Measurements from ENCODE around the gene PRR18.

PRR18 gene

DNA sequence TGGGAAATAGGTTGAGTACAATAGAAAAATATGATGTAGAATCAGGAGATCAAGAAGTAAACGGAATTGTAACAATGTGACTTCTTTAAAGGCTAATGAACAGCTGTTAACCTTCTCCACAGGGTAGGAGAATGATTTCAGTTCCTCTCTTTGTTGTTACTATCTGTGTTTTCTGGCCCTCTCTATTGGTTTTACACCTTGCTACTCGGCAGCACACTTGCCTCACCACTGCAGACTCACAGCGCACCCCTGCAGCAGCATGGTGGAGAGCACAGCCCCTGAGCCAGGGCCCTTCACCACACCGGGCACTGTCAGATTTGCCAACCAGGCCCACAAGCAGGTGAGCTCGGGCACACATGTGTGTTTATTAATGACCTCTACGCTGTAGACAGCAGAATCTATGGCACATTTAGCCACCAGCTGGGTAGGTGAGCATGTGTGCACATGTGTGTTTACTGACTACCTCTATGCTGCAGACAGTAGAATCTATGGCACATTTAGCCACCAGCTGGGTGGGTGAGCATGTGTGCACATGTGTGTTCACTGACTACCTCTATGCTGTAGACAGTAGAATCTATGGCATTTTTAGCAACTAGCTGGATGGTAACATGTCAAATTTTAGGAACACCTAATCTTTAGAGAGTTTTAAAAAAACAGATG, 17.3 kb upstream of the PRR18 start:
- H3K27me3 ChIP-seq (ENCODE audit: insufficient read depth, low read length) = no peaks in the 10 kb centered on the region
- H2AFZ ChIP-seq (ENCODE audit: low read depth, low read length) = no peak overlapping the region
- peaks cover 58% of the 10 kb centered on the region for H3K36me3 ChIP-seq (ENCODE audit: insufficient read depth, low read length)
- H3K4me3 ChIP-seq (ENCODE audit: low read length) = no peak overlapping the region
- H3K4me1 ChIP-seq (ENCODE audit: insufficient read depth, low read length) = no peaks in the 10 kb centered on the region
- no peaks in the 10 kb centered on the region for H3K9me3 ChIP-seq (ENCODE audit: low read length)

DNA sequence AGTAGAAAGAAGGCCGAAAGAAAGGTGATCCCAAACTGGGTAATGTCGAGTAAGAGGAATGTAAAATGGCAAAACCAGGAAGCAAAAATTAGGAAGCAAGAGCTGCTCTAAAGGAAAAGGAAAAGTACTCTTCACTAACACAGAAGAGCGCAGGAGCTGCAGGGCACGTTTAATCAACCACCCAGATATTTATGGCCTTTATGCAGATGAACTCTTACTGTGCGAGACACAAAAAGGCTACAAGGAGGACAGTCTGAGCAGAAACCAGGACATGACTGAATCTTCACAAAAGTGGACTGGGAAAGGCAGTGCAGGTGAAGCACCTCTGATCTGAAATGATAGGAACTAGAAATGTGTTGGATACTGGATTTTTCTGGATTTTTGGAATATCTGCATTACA, 15.2 kb upstream of the PRR18 start:
- H3K4me3 ChIP-seq (ENCODE audit: low read length) = no peak overlapping the region
- H3K9me3 ChIP-seq (ENCODE audit: low read length) = no peaks in the 10 kb centered on the region
- H3K4me1 ChIP-seq (ENCODE audit: insufficient read depth, low read length) = no peaks in the 10 kb centered on the region
- H3K36me3 ChIP-seq (ENCODE audit: insufficient read depth, low read length) = peaks cover 53% of the 10 kb centered on the region
- H2AFZ ChIP-seq (ENCODE audit: low read depth, low read length) = no peak overlapping the region
- no peaks in the 10 kb centered on the region for H3K27me3 ChIP-seq (ENCODE audit: insufficient read depth, low read length)

DNA sequence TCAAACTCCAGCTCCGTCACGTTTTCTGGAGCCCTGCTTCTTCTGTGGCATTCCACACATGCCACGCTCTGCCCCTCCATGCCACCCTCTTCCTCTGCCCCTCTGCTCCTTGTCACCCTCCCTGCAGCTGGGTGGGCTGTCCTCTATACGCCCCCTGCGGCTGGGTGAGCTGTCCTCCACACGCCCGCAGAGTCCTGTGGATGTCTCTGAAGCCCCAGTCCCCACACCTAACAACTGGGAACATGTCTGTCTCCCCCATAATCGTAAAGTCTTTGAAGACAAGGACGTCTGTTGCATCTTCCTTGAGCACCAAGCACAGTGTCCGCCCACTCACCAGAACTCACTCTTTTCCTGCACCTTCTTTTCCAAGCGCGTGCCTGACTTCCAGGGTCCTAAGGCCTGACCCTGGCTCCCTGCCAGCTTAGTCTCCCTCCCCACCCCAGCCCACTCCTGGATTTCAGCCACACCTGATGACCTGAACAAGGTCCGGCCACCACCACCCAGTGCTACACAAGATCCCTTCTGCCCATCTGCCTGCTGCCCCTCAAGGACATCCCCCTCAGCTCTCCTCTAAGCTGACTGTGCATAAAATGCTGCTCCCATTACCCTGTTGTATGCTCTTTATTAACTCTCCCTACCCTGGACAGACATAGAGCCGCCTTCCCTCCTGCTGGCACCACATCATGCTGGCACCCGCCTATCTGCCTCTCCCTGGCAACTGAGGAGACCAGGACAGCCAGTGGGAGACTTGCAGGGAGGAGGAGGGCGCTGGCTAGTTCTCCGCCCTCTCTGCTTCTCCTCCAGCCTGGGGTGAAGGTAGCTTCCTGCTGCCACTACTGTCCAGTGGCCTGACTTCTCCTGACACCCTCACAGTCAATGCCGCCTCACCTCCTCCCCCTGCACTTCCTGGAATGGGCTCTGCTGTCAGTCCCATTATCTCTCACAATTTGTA, 10.7 kb upstream of the PRR18 start:
- Histone ChIP-seq H2AFZ (ENCODE audit: low read depth, low read length) (no peak overlapping the region), H3K27me3 (ENCODE audit: insufficient read depth, low read length) (no peaks in the 10 kb centered on the region), H3K36me3 (ENCODE audit: insufficient read depth, low read length) (peaks cover 26% of the 10 kb centered on the region), H3K4me3 (ENCODE audit: low read length) (no peak overlapping the region), H3K4me1 (ENCODE audit: insufficient read depth, low read length) (no peaks in the 10 kb centered on the region), H3K9me3 (ENCODE audit: low read length) (no peaks in the 10 kb centered on the region)

DNA sequence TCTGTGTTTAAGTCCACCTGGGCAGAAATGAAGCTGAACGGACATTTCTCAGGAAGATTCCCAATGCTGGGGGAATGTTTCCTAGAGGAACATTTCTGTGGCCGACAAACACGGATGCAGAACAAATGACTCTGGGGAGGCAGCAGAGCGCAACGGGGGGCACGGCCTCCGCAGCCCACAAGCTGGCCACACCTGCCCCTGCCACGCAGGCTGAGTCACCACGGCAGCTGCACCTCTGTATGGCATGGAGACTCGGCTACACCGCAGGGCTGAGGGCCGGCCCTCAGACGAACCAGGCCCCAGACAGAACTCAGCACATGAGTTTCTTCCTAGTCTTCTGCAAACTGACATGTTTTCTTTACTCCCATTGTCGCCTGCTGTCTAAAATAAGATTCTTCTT, 10.0 kb upstream of the PRR18 start:
- H3K27me3 ChIP-seq (ENCODE audit: insufficient read depth, low read length) = no peaks in the 10 kb centered on the region
- no peak overlapping the region for H2AFZ ChIP-seq (ENCODE audit: low read depth, low read length)
- H3K36me3 ChIP-seq (ENCODE audit: insufficient read depth, low read length) = peaks cover 21% of the 10 kb centered on the region
- no peaks in the 10 kb centered on the region for H3K9me3 ChIP-seq (ENCODE audit: low read length)
- H3K4me3 ChIP-seq (ENCODE audit: low read length) = no peak overlapping the region
- no peaks in the 10 kb centered on the region for H3K4me1 ChIP-seq (ENCODE audit: insufficient read depth, low read length)

DNA sequence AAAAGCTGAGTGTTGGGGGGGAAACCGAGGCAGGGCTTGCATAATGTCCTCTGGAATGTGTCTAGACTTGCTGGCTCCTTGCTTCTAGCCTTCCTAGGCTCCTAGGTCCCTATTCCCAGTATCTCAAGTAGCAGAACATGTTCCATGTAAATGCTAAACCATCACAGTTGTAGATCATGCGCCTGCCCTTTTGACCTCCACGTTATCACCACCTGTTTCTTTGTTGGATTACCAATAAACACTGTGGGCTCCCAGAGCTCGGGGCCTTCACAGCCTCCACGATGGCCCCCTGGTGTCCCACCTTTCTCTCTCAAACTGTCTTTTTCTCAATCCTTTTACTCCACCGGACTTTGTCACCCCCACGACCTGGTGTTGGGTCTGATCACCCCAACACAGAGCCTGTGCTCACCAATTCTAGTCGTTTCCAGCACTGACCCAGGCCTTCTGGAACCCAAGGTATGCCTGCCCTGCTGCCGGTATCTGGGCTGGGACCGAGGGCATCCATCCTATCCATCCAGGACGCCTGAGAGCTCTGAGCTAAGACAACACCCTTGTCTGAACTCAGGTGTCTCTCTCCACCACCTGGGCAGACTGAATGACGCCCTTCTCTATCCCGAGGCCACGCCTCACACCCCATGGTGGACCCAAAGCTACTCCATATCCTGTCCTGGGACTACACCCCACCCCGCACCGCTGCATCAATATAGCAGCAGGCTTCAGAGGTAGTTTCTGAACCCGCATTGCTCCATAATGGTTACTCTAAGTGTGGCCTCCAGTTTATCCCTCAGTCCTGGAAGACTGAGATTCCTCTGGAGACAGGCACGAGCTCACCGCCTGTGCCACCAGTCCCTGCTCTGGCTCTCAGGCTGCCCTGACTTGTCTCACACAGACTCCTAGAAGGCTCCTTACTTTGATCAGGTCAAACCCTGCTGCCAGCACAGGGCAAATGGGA, 9.3 kb upstream of the PRR18 start:
- H3K4me3 ChIP-seq (ENCODE audit: low read length) = no peak overlapping the region
- peaks cover 16% of the 10 kb centered on the region for H3K36me3 ChIP-seq (ENCODE audit: insufficient read depth, low read length)
- no peaks in the 10 kb centered on the region for H3K4me1 ChIP-seq (ENCODE audit: insufficient read depth, low read length)
- no peak overlapping the region for H2AFZ ChIP-seq (ENCODE audit: low read depth, low read length)
- no peaks in the 10 kb centered on the region for H3K9me3 ChIP-seq (ENCODE audit: low read length)
- H3K27me3 ChIP-seq (ENCODE audit: insufficient read depth, low read length) = no peaks in the 10 kb centered on the region

DNA sequence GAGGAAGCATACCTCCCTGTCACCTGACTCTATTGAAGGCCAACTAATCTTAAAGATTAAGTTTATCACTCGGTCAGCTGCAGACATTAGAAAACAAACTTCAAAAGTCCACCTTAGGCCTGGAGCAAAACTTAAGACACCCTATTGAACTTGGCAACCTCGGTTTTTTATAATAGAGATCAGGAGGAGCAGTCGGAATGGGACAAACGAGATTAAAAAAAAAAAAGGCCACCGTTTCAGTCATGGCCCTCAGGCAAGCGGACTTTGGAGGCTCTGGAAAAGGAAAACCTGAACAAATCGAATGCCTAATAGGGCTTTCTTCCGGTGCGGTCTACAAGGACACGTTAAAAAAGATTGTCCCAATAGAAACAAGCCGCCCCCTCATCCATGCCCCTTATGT, 7.2 kb upstream of the PRR18 start:
- Histone ChIP-seq H3K4me3 (ENCODE audit: low read length) (no peak overlapping the region), H2AFZ (ENCODE audit: low read depth, low read length) (no peak overlapping the region), H3K9me3 (ENCODE audit: low read length) (no peaks in the 10 kb centered on the region), H3K4me1 (ENCODE audit: insufficient read depth, low read length) (no peaks in the 10 kb centered on the region), H3K27me3 (ENCODE audit: insufficient read depth, low read length) (peaks cover 3% of the 10 kb centered on the region), H3K36me3 (ENCODE audit: insufficient read depth, low read length) (peaks cover 4% of the 10 kb centered on the region)

DNA sequence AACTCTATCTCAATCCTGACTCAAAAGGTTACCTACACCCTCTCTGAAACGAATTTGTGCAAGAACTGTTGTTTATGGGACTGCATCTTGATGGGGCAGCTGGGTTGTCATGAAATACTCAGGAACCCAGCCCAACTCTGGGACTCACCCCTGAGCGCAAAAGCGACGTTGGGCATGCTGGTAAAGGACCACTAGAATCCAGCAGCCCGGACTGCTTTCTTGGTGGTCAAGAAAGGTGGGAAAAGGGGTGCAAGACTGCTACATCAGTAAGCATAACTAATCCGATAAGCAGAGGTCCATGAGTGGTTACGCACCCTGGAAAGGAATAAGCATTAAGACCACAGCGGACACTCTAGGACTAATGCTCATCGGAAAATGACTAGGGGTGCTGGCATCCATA, 6.3 kb upstream of the PRR18 start:
- H3K27me3 ChIP-seq (ENCODE audit: insufficient read depth, low read length) = peaks cover 13% of the 10 kb centered on the region
- H2AFZ ChIP-seq (ENCODE audit: low read depth, low read length) = no peak overlapping the region
- no peaks in the 10 kb centered on the region for H3K4me1 ChIP-seq (ENCODE audit: insufficient read depth, low read length)
- no peak overlapping the region for H3K4me3 ChIP-seq (ENCODE audit: low read length)
- no peaks in the 10 kb centered on the region for H3K36me3 ChIP-seq (ENCODE audit: insufficient read depth, low read length)
- H3K9me3 ChIP-seq (ENCODE audit: low read length) = no peaks in the 10 kb centered on the region

DNA sequence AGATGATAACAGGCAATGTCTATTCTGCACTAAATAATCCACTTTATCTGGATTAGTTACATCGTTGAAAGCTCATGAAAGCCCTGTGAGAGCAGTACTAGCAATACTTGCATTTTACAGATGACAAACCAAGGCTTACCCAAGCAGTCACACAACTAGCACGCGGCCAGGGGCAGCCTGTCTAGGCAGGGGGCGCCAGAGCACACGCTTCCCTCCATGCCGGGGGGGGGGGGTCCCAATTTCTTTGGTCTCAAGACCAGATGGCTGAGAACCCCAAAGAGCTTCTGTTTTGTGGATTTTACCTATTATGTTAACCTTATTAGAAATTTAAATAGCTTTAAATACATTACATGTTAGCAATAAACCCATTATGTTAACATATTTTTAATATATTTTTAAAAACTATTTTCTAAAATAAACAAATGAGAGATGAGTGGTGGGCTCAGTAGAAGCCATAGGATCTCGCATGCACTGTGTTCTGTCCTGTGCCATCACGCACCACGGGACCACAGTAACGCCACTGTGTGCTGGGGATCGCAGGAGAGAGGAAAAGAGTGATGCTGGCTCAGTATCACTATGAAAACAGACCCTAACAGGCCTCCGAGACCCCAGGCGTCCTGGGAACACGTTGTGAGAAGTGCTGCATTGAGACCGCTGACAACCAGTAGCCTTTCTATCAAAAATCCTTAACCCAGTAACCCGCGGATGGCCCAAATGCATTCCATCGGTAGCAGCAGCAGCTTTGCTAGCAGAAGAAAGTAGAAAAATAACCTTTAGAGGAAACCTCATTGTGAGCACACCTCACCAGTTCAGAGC, 5.3 kb upstream of the PRR18 start:
- no peak overlapping the region for H2AFZ ChIP-seq (ENCODE audit: low read depth, low read length)
- H3K4me1 ChIP-seq (ENCODE audit: insufficient read depth, low read length) = peaks cover 3% of the 10 kb centered on the region
- H3K4me3 ChIP-seq (ENCODE audit: low read length) = no peak overlapping the region
- peaks cover 23% of the 10 kb centered on the region for H3K27me3 ChIP-seq (ENCODE audit: insufficient read depth, low read length)
- H3K9me3 ChIP-seq (ENCODE audit: low read length) = no peaks in the 10 kb centered on the region
- H3K36me3 ChIP-seq (ENCODE audit: insufficient read depth, low read length) = no peaks in the 10 kb centered on the region

DNA sequence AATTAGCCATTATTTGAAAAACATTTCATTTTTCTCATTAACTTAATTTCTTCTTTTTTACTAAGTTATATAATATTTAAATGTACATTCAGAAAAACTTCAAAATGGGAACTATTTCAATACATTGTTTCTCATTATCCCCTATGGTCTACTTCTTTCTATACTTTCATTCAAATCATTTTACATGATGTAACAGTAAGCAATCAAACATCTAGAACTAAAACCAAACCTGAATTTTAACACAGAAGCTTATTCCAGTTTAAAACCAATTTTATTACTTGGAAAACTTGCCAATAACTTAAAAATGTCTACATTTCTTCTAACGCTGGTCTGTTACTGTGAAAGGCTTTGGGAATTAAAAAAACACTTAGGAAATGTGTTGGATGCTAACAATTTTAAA, 4.6 kb upstream of the PRR18 start:
- Histone ChIP-seq H3K4me3 (ENCODE audit: low read length) (no peak overlapping the region), H3K27me3 (ENCODE audit: insufficient read depth, low read length) (peaks cover 27% of the 10 kb centered on the region), H3K9me3 (ENCODE audit: low read length) (no peaks in the 10 kb centered on the region), H2AFZ (ENCODE audit: low read depth, low read length) (no peak overlapping the region), H3K36me3 (ENCODE audit: insufficient read depth, low read length) (no peaks in the 10 kb centered on the region), H3K4me1 (ENCODE audit: insufficient read depth, low read length) (peaks cover 6% of the 10 kb centered on the region)

DNA sequence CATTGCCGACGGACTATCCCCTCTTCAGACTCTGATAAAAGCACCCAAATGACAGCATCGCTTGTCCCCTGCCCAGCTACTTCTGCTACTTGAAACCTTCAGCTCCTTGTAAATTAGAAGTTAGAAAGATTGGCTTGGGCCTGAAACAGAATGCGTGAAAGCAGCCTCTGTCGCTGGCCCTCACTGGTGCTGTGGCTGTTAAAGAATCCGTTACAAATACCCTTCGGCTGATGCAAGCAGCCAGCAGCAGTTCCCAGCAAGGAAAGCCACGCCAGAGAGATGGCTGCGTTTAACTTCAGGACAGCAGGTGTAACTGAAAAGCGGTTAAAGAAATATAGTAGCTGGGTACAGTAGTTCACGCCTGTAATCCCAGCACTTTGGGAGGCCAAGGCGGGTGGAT, 2.4 kb upstream of the PRR18 start:
- no peak overlapping the region for H2AFZ ChIP-seq (ENCODE audit: low read depth, low read length)
- H3K4me1 ChIP-seq (ENCODE audit: insufficient read depth, low read length) = peaks cover 6% of the 10 kb centered on the region
- H3K9me3 ChIP-seq (ENCODE audit: low read length) = no peaks in the 10 kb centered on the region
- H3K36me3 ChIP-seq (ENCODE audit: insufficient read depth, low read length) = no peaks in the 10 kb centered on the region
- no peak overlapping the region for H3K4me3 ChIP-seq (ENCODE audit: low read length)
- peaks cover 43% of the 10 kb centered on the region for H3K27me3 ChIP-seq (ENCODE audit: insufficient read depth, low read length)

DNA sequence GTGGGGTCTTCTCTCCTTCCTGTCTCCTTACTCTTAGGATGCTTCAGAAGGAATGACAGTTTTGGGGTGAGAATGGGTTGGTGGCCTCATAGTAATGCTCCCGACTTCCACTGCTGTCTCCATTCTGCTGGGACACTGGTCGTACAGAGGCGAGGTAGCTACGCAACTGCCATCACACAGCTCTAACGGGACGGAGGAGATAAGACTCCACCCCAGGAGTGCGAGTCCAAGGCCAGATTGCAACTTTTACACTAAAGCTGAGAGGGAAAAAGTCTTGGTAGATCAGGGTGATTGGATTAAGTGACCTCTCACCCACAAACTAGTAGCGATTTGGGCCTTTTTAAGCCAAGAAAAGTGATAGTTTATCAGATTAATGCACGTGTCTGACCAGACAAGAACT, 1.8 kb upstream of the PRR18 start:
- H3K36me3 ChIP-seq (ENCODE audit: insufficient read depth, low read length) = no peaks in the 10 kb centered on the region
- peaks cover 6% of the 10 kb centered on the region for H3K4me1 ChIP-seq (ENCODE audit: insufficient read depth, low read length)
- H3K9me3 ChIP-seq (ENCODE audit: low read length) = no peaks in the 10 kb centered on the region
- H2AFZ ChIP-seq (ENCODE audit: low read depth, low read length) = no peak overlapping the region
- H3K4me3 ChIP-seq (ENCODE audit: low read length) = no peak overlapping the region
- H3K27me3 ChIP-seq (ENCODE audit: insufficient read depth, low read length) = peaks cover 50% of the 10 kb centered on the region
